Kidney (tissue), 14 donors: ENCODE data around the gene NIN. TPM values are rescaled to one million over a fixed set of nuclear protein-coding genes. Genes with fewer than 3 reads are reported as not detected.

Experiments used
- DNase-seq, 5 donors: peaks; one replicate each; pipeline ENCODE4 v3.0.0-alpha.2; 2013 to 2020
- FAIRE-seq: peaks from 2 replicates; lab custom pipeline; 2012; peaks lifted over from hg19 to GRCh38; lab: Jason Lieb, UNC
- H3K27ac ChIP-seq, 2 donors: one replicate each; pipeline ENCODE4 v1.7.0; 2013; ENCODE audit warnings: low read depth in 2 of 2, low read length in 2 of 2, inconsistent platforms in 1 of 2
- H3K27me3 ChIP-seq: one replicate; pipeline ENCODE4 v1.7.1; 2013; ENCODE audit warnings: low read length, inconsistent platforms; ENCODE audit not compliant: control insufficient read depth, insufficient read depth
- H3K36me3 ChIP-seq, 3 donors: one replicate each; pipeline versions ENCODE4 v1.7.0 to v1.7.1; 2013; ENCODE audit warnings: low read length in 3 of 3, control low read depth in 1 of 3, inconsistent platforms in 1 of 3; ENCODE audit not compliant: insufficient read depth in 3 of 3, control insufficient read depth in 2 of 3
- H3K4me1 ChIP-seq, 3 donors: one replicate each; pipeline versions ENCODE4 v1.7.0 to v1.7.1; 2013; ENCODE audit warnings: low read length in 3 of 3, inconsistent platforms in 1 of 3, low read depth in 1 of 3; ENCODE audit not compliant: control insufficient read depth in 2 of 3, insufficient read depth in 2 of 3
- H3K4me3 ChIP-seq, 3 donors: one replicate each; pipeline versions ENCODE4 v1.7.0 to v1.8.1; 2013; ENCODE audit warnings: low read length in 3 of 3, control low read depth in 1 of 3, inconsistent platforms in 1 of 3
- H3K9ac ChIP-seq, 3 donors: one replicate each; pipeline versions ENCODE4 v1.7.0 to v1.7.1; 2013; ENCODE audit warnings: low read length in 3 of 3, control low read depth in 1 of 3, inconsistent platforms in 1 of 3
- H3K9me3 ChIP-seq, 3 donors: one replicate each; pipeline versions ENCODE4 v1.7.0 to v1.7.1; 2013; ENCODE audit warnings: low read length in 3 of 3, control low read depth in 1 of 3, inconsistent platforms in 1 of 3; ENCODE audit not compliant: control insufficient read depth in 2 of 3, insufficient read depth in 1 of 3
- intact Hi-C: fragments of 100-400 bp; cut with DNase I; formaldehyde crosslinking; loops from one replicate; pipeline ENCODE4 v1.11.1; 2022
- polyA plus RNA-seq: library from polyadenylated mRNA; stranded (reverse); fragments of 350-450 nt; fragmentation: Illumina TruSeq; extraction: RNeasy Lipid Tissue Mini Kit (QIAGEN cat#74804); gene quantifications from one replicate; pipeline ENCODE4 v1.2.3, GENCODE V29; 2014; ENCODE audit warnings: low read depth, low replicate concordance; ENCODE audit not compliant: insufficient read depth
- total RNA-seq: library from RNA; stranded (reverse); fragmentation: NEBNext Ultra II Directional; extraction: Animal tissue kit (Norgen Biotek cat#: 25700); gene quantifications from one replicate; pipeline ENCODE4 v1.2.1, GENCODE V29; 2021
- TF ChIP-seq, protein P1 (sequence below): IDR thresholded peaks from 3 replicates; pipeline ENCODE4 v1.5.1; 2012; ENCODE audit warnings: mild to moderate bottlenecking, moderate library complexity, borderline replicate concordance; ENCODE audit not compliant: insufficient read depth; ENCODE audit errors: extremely low read depth
- donor health status: control.
- donor health status: control.
- donor health status: control.
- donor health status: control.
- donor health status: control.
- donor health status: DM: yes; HTN: yes; CAD: no.
- donor health status: Normal renal cell carcinoma (clear cell type).

The NIN gene
- total and polyA plus RNA-seq, 2 donors from 2014 or later, result 3.6 to 40.0 TPM

DNA sequence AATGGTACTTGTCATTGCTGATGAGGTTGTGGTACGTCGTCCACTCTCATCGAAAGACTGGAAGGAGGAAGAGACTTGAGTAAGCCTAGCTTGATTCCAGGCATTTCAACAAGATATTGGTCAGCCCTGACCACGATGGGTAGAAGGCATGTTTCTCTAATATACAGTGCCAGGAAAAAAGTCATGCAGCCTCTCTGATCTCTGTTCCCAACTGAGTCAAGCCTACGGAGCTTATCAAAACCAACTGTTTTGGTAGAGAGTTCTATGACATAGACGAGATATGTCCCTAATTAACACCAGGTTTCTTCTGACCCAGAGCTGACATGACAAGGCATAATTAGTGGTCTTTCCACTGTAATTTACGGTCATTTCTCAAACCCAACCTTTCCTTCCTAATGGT is 58.5 kb downstream of the NIN start:
- Histone ChIP-seq H3K4me3 (no peak overlapping the region), H3K4me1 (no peaks in the 10 kb centered on the region), H3K9me3 (no peaks in the 10 kb centered on the region), H3K9ac (no peak overlapping the region), H3K27me3 (no peaks in the 10 kb centered on the region), H3K36me3 (peaks cover 4 to 39% (median 15%) of the 10 kb centered on the region in 3 donors), H3K27ac (no peak overlapping the region)
- FAIRE-seq, result no peak
- intact Hi-C loops, result loop anchor here (10.0 kb wide), 1 partner anchor 158 kb away; no protein-coding TSS in a partner anchor
- TF ChIP-seq, protein P1, sequence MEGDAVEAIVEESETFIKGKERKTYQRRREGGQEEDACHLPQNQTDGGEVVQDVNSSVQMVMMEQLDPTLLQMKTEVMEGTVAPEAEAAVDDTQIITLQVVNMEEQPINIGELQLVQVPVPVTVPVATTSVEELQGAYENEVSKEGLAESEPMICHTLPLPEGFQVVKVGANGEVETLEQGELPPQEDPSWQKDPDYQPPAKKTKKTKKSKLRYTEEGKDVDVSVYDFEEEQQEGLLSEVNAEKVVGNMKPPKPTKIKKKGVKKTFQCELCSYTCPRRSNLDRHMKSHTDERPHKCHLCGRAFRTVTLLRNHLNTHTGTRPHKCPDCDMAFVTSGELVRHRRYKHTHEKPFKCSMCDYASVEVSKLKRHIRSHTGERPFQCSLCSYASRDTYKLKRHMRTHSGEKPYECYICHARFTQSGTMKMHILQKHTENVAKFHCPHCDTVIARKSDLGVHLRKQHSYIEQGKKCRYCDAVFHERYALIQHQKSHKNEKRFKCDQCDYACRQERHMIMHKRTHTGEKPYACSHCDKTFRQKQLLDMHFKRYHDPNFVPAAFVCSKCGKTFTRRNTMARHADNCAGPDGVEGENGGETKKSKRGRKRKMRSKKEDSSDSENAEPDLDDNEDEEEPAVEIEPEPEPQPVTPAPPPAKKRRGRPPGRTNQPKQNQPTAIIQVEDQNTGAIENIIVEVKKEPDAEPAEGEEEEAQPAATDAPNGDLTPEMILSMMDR, result no peak
- DNase-seq, result no peak

DNA sequence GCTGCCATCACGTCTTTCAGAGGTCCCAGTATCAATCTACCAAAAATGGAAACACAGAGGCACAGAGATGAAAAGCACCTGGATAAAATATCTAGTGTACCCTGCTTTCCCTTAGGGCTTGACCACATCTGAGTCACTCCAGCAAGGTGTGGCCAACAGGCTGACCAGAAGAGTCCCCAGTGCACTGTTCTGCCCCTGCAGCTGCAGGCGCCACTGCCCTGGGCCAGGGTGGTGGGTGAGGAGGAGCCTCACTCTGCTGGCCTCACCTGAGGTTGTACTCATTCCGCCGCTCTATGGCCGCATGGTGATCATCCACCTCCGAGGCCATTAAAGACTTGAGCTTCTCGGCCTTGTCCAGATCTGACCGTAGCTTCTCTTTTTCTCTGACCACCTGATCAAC is 60.4 kb downstream of the NIN start:
- Histone ChIP-seq H3K9ac (no peak overlapping the region), H3K9me3 (no peaks in the 10 kb centered on the region), H3K4me1 (peaks cover 0 to 10% (median 3%) of the 10 kb centered on the region in 3 donors), H3K27ac (no peak overlapping the region), H3K36me3 (peaks cover 4 to 34% (median 18%) of the 10 kb centered on the region in 3 donors), H3K27me3 (no peaks in the 10 kb centered on the region), H3K4me3 (no peak overlapping the region)
- TF ChIP-seq, protein P1, result no peak
- no peak for FAIRE-seq
- DNase-seq, result no peak
- intact Hi-C loops, result loop anchor here (10.0 kb wide), 1 partner anchor 156 kb away; no protein-coding TSS in a partner anchor

DNA sequence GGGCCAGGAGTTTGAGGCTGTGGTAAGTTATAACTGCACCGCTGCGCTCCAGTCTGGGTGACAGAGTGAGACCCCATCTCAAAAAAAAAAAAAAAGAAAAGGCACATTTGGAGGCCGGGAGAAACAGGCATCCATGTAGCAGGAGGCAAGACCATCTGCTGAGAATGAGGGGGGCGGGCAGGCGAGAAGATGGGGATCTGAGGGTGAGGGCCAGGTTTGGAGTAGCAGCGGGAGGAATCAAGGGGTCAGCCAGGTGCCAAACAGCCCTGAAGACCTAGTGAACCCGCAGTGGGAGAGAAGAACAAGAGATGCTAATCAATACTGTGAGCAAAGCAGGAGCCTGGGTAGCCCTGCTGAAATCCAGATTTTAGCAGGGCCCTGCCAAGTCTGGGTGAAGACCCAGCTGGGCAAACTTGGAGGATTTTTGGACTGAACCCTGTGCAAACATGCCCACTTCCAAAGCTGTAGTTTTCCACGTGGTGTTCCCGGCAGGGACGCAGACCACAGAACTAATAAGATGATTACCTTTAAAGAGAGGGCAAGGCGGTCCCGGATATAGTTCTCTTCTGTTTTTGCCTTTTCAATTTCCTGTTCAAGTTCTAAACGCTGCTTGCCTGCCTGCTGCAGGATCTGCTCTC is 61.0 kb downstream of the NIN start:
- H3K9me3 ChIP-seq, result no peaks in the 10 kb centered on the region
- TF ChIP-seq, protein P1, result no peak
- no peak overlapping the region for H3K9ac ChIP-seq
- H3K27me3 ChIP-seq, result no peaks in the 10 kb centered on the region
- no peak overlapping the region for H3K4me3 ChIP-seq
- H3K27ac ChIP-seq, result no peak overlapping the region
- DNase-seq (no peak), FAIRE-seq (no peak)
- peaks cover 4 to 34% (median 18%) of the 10 kb centered on the region in 3 donors for H3K36me3 ChIP-seq
- intact Hi-C loops, result loop anchor here (10.0 kb wide), 1 partner anchor 155 kb away; no protein-coding TSS in a partner anchor
- peaks cover 0 to 10% (median 3%) of the 10 kb centered on the region in 3 donors for H3K4me1 ChIP-seq

DNA sequence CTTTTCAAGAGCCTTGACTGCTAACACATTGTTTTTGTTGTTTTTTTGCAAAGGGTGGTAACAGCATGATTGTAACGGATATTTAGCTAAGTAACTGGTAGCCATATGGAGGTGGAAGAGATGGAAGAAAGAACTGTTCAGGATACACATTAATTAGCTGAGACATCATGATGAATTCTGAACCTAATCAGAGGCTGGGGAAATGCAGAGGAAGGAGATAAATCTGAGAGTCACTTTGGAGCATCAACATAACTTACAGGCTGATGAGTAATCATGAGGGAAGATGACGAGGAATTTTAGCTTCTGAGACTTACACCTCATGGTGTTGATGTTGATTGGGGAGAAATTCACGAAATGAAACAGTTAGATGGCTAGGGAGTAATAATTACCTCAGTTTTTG is 62.3 kb downstream of the NIN start:
- H3K27me3 ChIP-seq, result no peaks in the 10 kb centered on the region
- FAIRE-seq, result no peak
- intact Hi-C loops, result no loop called here
- H3K36me3 ChIP-seq, result peaks cover 4 to 34% (median 18%) of the 10 kb centered on the region in 3 donors
- TF ChIP-seq, protein P1, result no peak
- H3K4me3 ChIP-seq, result no peak overlapping the region
- peaks cover 0 to 10% (median 3%) of the 10 kb centered on the region in 3 donors for H3K4me1 ChIP-seq
- H3K27ac ChIP-seq, result no peak overlapping the region
- DNase-seq, result no peak
- no peak overlapping the region for H3K9ac ChIP-seq
- no peaks in the 10 kb centered on the region for H3K9me3 ChIP-seq
